Measurements from ENCODE around the gene PDXDC1. TPM values are rescaled to one million over a fixed set of nuclear protein-coding genes. Genes with fewer than 3 reads are reported as not detected.
"Not testable (repeated sequence)": the region's sequence is repeated elsewhere in the genome, so short reads cannot be mapped to it uniquely, and the experiment has no call there.

Gene PDXDC1
- total RNA-seq, 1 experiment from 2014 or later = 107 TPM

- TF ChIP-seq AR (CRISPR knock-in tag; IDR thresholded peaks at IDR 0.05) = no peak
- no peak for TF ChIP-seq FOXP1 (CRISPR knock-in tag; IDR thresholded peaks at IDR 0.05; ENCODE audit: borderline replicate concordance)
- TF ChIP-seq ZNF219 (CRISPR knock-in tag; IDR thresholded peaks at IDR 0.05; ENCODE audit: borderline replicate concordance) = no peak
- TF ChIP-seq ZMAT4 (CRISPR knock-in tag; IDR thresholded peaks at IDR 0.05) = no peak
- no peak for TF ChIP-seq GRHL2 (CRISPR knock-in tag; IDR thresholded peaks at IDR 0.05; ENCODE audit: insufficient replicate concordance, severe bottlenecking)
- TF ChIP-seq JUN (CRISPR knock-in tag; IDR thresholded peaks at IDR 0.05) = no peak
Measured at GRCh38 chr16:15073101-15073500, 98.3 kb downstream of the PDXDC1 start (continued).

GRCh38 chr16:15076161-15076560, 101.3 kb downstream of the PDXDC1 start:
- peaks cover 77% of the 10 kb centered on the region for H3K36me3 Mint-ChIP-seq
- H3K4me1 Mint-ChIP-seq; CTCF ChIA-PET; POLR2A ChIA-PET; ATAC-seq; H3K4me3 Mint-ChIP-seq; H3K27ac Mint-ChIP-seq; DNase-seq (ENCODE audit: low spot score); H3K27me3 Mint-ChIP-seq (ENCODE audit: low read depth); H3K9me3 Mint-ChIP-seq: not testable (repeated sequence)

GRCh38 chr16:15080883-15081282, 106.1 kb downstream of the PDXDC1 start:
- DNase-seq (ENCODE audit: low spot score); H3K9me3 Mint-ChIP-seq; POLR2A ChIA-PET; ATAC-seq; H3K4me1 Mint-ChIP-seq; H3K27ac Mint-ChIP-seq; H3K27me3 Mint-ChIP-seq (ENCODE audit: low read depth); CTCF ChIA-PET; H3K4me3 Mint-ChIP-seq: not testable (repeated sequence)
- H3K36me3 Mint-ChIP-seq = peaks cover 80% of the 10 kb centered on the region

- peaks cover 68% of the 10 kb centered on the region for H3K36me3 Mint-ChIP-seq
- ATAC-seq; H3K9me3 Mint-ChIP-seq; H3K4me3 Mint-ChIP-seq; H3K27me3 Mint-ChIP-seq (ENCODE audit: low read depth); H3K4me1 Mint-ChIP-seq; H3K27ac Mint-ChIP-seq; POLR2A ChIA-PET; DNase-seq (ENCODE audit: low spot score); CTCF ChIA-PET: not testable (repeated sequence)
Measured at GRCh38 chr16:15082788-15083187, 108.0 kb downstream of the PDXDC1 start.

- POLR2A ChIA-PET; CTCF ChIA-PET; ATAC-seq; DNase-seq (ENCODE audit: low spot score); H3K9me3 Mint-ChIP-seq; H3K27me3 Mint-ChIP-seq (ENCODE audit: low read depth); H3K4me3 Mint-ChIP-seq; H3K27ac Mint-ChIP-seq; H3K4me1 Mint-ChIP-seq: not testable (repeated sequence)
- H3K36me3 Mint-ChIP-seq = peaks cover 28% of the 10 kb centered on the region
Measured at GRCh38 chr16:15090663-15091269, 115.9 kb downstream of the PDXDC1 start.

GRCh38 chr16:15093571-15093954, 118.7 kb downstream of the PDXDC1 start:
- H3K27ac Mint-ChIP-seq = peak overlapping the region; percentile 41; the same call in 1 of the 2 replicates
- POLR2A ChIA-PET = not testable (repeated sequence)

More at GRCh38 chr16:15093571-15093954, 118.7 kb downstream of the PDXDC1 start:
- H3K4me3 Mint-ChIP-seq = peak overlapping the region; percentile 98
- not testable (repeated sequence) for H3K27me3 Mint-ChIP-seq (ENCODE audit: low read depth); DNase-seq (ENCODE audit: low spot score); H3K4me1 Mint-ChIP-seq; ATAC-seq; H3K9me3 Mint-ChIP-seq
- CTCF ChIA-PET = interaction anchor here (1.2 kb wide), 1 partner anchor 126 kb away, joined by 3 read pairs; no protein-coding TSS in a partner anchor
- peaks cover 25% of the 10 kb centered on the region for H3K36me3 Mint-ChIP-seq
